ENCODE data around the gene MYOZ3.

MYOZ3 gene

GRCh38 chr5:150623878-150624216, 37.2 kb upstream of the MYOZ3 start:
- TF ChIP-seq CTCF (IDR thresholded peaks at IDR 0.05), result no peak

GRCh38 chr5:150624334-150625163, 36.5 kb upstream of the MYOZ3 start:
- TF ChIP-seq CTCF (IDR thresholded peaks at IDR 0.05), result no peak

- no peak for TF ChIP-seq CTCF (IDR thresholded peaks at IDR 0.05)
Observed at GRCh38 chr5:150625164-150625535, 35.9 kb upstream of the MYOZ3 start.

- no peak for TF ChIP-seq CTCF (IDR thresholded peaks at IDR 0.05)
Observed at GRCh38 chr5:150625831-150626746, 35.0 kb upstream of the MYOZ3 start.

GRCh38 chr5:150626853-150627276, 34.2 kb upstream of the MYOZ3 start:
- TF ChIP-seq CTCF (IDR thresholded peaks at IDR 0.05), result no peak

GRCh38 chr5:150627731-150628545, 33.1 kb upstream of the MYOZ3 start:
- no peak for TF ChIP-seq CTCF (IDR thresholded peaks at IDR 0.05)

- TF ChIP-seq CTCF (IDR thresholded peaks at IDR 0.05), result no peak
Observed at GRCh38 chr5:150628936-150629485, 32.0 kb upstream of the MYOZ3 start.

Measured in LNCAP (cell line).